Gastroesophageal sphincter (tissue), 4 donors: Measurements from ENCODE around the gene TEX13A. TPM values are rescaled to one million over a fixed set of nuclear protein-coding genes. Genes with fewer than 3 reads are reported as not detected.
"Not testable (repeated sequence)": the region's sequence is repeated elsewhere in the genome, so short reads cannot be mapped to it uniquely, and the experiment has no call there.

Source experiments
- ATAC-seq: fragments of 150-250 bp; one replicate; pipeline ENCODE4 v1.9.1; 2016; ENCODE audit warnings: mild to moderate bottlenecking, moderate library complexity
- H3K27ac ChIP-seq, 4 donors: fragments of 200-600 bp; sonication (generic) in 3 of 4; 1 replicate in 3 of 4; 2 replicates in 1 of 4; pipeline ENCODE4 v1.5.1; 2016 to 2019
- H3K27me3 ChIP-seq: fragments of 200-600 bp; sonication (generic); one replicate; pipeline ENCODE4 v1.5.1; 2019
- H3K36me3 ChIP-seq, 2 donors: fragments of 200-600 bp; sonication (generic); one replicate each; pipeline ENCODE4 v1.5.1; 2019; ENCODE audit warnings: control low read depth in 1 of 2
- H3K4me1 ChIP-seq, 3 donors: fragments of 200-600 bp; sonication (generic); 1 replicate in 2 of 3; 2 replicates in 1 of 3; pipeline ENCODE4 v1.5.1; 2016 to 2019; ENCODE audit warnings: control low read depth in 2 of 3
- H3K4me3 ChIP-seq, 2 donors: fragments of 200-600 bp; sonication (generic); one replicate each; pipeline ENCODE4 v1.5.1; 2019; ENCODE audit warnings: mild to moderate bottlenecking in 1 of 2, moderate library complexity in 1 of 2
- H3K9me3 ChIP-seq, 3 donors: fragments of 200-600 bp; sonication (generic); one replicate each; pipeline ENCODE4 v1.5.1; 2017 to 2019; ENCODE audit warnings: control low read depth in 2 of 3
- CTCF ChIP-seq, 4 experiments: fragments of 200-600 bp in 2 of 4; fragments of 450-650 bp in 2 of 4; sonication (generic) in 1 of 4; IDR thresholded peaks; one replicate each; pipeline ENCODE4 v1.5.1; 2017 to 2019; ENCODE audit warnings: antibody characterized with exemption in 4 of 4, mild to moderate bottlenecking in 2 of 4, moderate library complexity in 2 of 4
- EP300 ChIP-seq: sonication (generic); formaldehyde crosslinking; IDR thresholded peaks from one replicate; pipeline ENCODE4 v1.6.1; 2017; ENCODE audit warnings: antibody characterized with exemption, mild to moderate bottlenecking
- POLR2A ChIP-seq, 2 donors: fragments of 450-650 bp; IDR thresholded peaks; one replicate each; pipeline ENCODE4 v1.6.1; 2017; ENCODE audit warnings: antibody characterized with exemption in 2 of 2, mild to moderate bottlenecking in 2 of 2, moderate library complexity in 1 of 2
- POLR2AphosphoS5 ChIP-seq: sonication (generic); formaldehyde crosslinking; IDR thresholded peaks from one replicate; pipeline ENCODE4 v1.6.1; 2017; ENCODE audit warnings: antibody characterized with exemption
- WGBS, 2 donors: methylation state at CpG; one replicate each; pipeline ENCODE4 v1.1.5; 2018; ENCODE audit warnings: low coverage in 1 of 2; 5-methylcytosine and 5-hydroxymethylcytosine counted together
- total RNA-seq, 4 donors: library from RNA; depleted of rRNA; stranded (reverse); fragments of >200 nt; gene quantifications; one replicate each; pipeline ENCODE4 v1.1.0, GENCODE V29; 2016

TEX13A gene
- total RNA-seq, 4 donors from 2014 or later, result not detected

GRCh38 chrX:105263801-105264200 lies 43.3 kb upstream of the TEX13A start:
- Histone ChIP-seq H3K27ac (no peak overlapping the region), H3K9me3 (no peaks in the 10 kb centered on the region), H3K4me3 (no peak overlapping the region), H3K27me3 (no peaks in the 10 kb centered on the region), H3K4me1 (no peaks in the 10 kb centered on the region), H3K36me3 (no peaks in the 10 kb centered on the region)
- WGBS, 2 donors, result 80% methylated on average over 1 of the region's 1 CpG; no CpG with 5 or more reads in 1 of the 2 donors
- no peak for TF ChIP-seq POLR2A (IDR thresholded peaks at IDR 0.05)
- ATAC-seq, result no peak

GRCh38 chrX:105263171-105263570 lies 42.7 kb upstream of the TEX13A start:
- TF ChIP-seq POLR2AphosphoS5 (no peak), POLR2A (IDR thresholded peaks at IDR 0.05) (no peak), CTCF (IDR thresholded peaks at IDR 0.05) (no peak), EP300 (no peak)
- no peak overlapping the region for H3K4me3 ChIP-seq
- WGBS, 2 donors, result 57 to 80% methylated on average over 1 of the region's 2 CpGs
- no peak overlapping the region for H3K27ac ChIP-seq
- no peaks in the 10 kb centered on the region for H3K4me1 ChIP-seq
- ATAC-seq, result no peak
- H3K27me3 ChIP-seq, result no peaks in the 10 kb centered on the region
- H3K9me3 ChIP-seq, result no peaks in the 10 kb centered on the region
- no peaks in the 10 kb centered on the region for H3K36me3 ChIP-seq

- 81% methylated on average over 3 of the region's 8 CpGs; no CpG with 5 or more reads in 1 of the 2 donors for WGBS, 2 donors
- Histone ChIP-seq H3K36me3 (no peaks in the 10 kb centered on the region), H3K27ac (no peak overlapping the region), H3K9me3 (no peaks in the 10 kb centered on the region), H3K4me3 (no peak overlapping the region), H3K27me3 (no peaks in the 10 kb centered on the region), H3K4me1 (no peaks in the 10 kb centered on the region)
- no peak for TF ChIP-seq POLR2A (IDR thresholded peaks at IDR 0.05)
- TF ChIP-seq POLR2AphosphoS5, result no peak
- TF ChIP-seq CTCF (IDR thresholded peaks at IDR 0.05), result no peak
- TF ChIP-seq EP300, result no peak
- ATAC-seq, result no peak
Measured at GRCh38 chrX:105260291-105261043, 40.0 kb upstream of the TEX13A start.

- H3K9me3 ChIP-seq, result no peaks in the 10 kb centered on the region
- no peaks in the 10 kb centered on the region for H3K27me3 ChIP-seq
- H3K36me3 ChIP-seq, result no peaks in the 10 kb centered on the region
- no peak for ATAC-seq
- 71 to 83% methylated on average over 1 of the region's 2 CpGs for WGBS, 2 donors
- H3K4me3 ChIP-seq, result no peak overlapping the region
- H3K27ac ChIP-seq, result no peak overlapping the region
- H3K4me1 ChIP-seq, result no peaks in the 10 kb centered on the region
- TF ChIP-seq POLR2AphosphoS5 (no peak), POLR2A (IDR thresholded peaks at IDR 0.05) (no peak), EP300 (no peak), CTCF (IDR thresholded peaks at IDR 0.05) (no peak)
Measured at GRCh38 chrX:105241056-105241455, 20.6 kb upstream of the TEX13A start.

- ATAC-seq, H3K9me3 ChIP-seq, H3K27me3 ChIP-seq, H3K4me1 ChIP-seq, H3K27ac ChIP-seq, H3K4me3 ChIP-seq, H3K36me3 ChIP-seq: not testable (repeated sequence)
- 60 to 67% methylated on average over 1 of the region's 3 CpGs for WGBS, 2 donors
Measured at GRCh38 chrX:105237407-105237806, 16.9 kb upstream of the TEX13A start.

GRCh38 chrX:105229146-105229545 lies 8.7 kb upstream of the TEX13A start:
- Histone ChIP-seq H3K4me3 (no peak overlapping the region), H3K27me3 (no peaks in the 10 kb centered on the region), H3K9me3 (no peaks in the 10 kb centered on the region), H3K27ac (no peak overlapping the region), H3K36me3 (no peaks in the 10 kb centered on the region), H3K4me1 (no peaks in the 10 kb centered on the region)
- WGBS, 2 donors, result 56% methylated on average over 3 of the region's 3 CpGs; no CpG with 5 or more reads in 1 of the 2 donors
- no peak for TF ChIP-seq POLR2AphosphoS5
- no peak for TF ChIP-seq POLR2A (IDR thresholded peaks at IDR 0.05)
- TF ChIP-seq CTCF (IDR thresholded peaks at IDR 0.05), result no peak
- ATAC-seq, result no peak
